Stromal cell of bone marrow (primary cell): ENCODE measurements around the gene SIGLEC8.
A peak's percentile ranks its signal among the peaks of the same experiment; 100 is the strongest.
"Not testable (repeated sequence)": the region's sequence is repeated elsewhere in the genome, so short reads cannot be mapped to it uniquely, and the experiment has no call there.

ENCODE experiments used
- DNase-seq: peaks from one replicate; pipeline ENCODE4 v3.0.0-alpha.2; 2012; ENCODE audit warnings: low read depth

The SIGLEC8 gene

DNA sequence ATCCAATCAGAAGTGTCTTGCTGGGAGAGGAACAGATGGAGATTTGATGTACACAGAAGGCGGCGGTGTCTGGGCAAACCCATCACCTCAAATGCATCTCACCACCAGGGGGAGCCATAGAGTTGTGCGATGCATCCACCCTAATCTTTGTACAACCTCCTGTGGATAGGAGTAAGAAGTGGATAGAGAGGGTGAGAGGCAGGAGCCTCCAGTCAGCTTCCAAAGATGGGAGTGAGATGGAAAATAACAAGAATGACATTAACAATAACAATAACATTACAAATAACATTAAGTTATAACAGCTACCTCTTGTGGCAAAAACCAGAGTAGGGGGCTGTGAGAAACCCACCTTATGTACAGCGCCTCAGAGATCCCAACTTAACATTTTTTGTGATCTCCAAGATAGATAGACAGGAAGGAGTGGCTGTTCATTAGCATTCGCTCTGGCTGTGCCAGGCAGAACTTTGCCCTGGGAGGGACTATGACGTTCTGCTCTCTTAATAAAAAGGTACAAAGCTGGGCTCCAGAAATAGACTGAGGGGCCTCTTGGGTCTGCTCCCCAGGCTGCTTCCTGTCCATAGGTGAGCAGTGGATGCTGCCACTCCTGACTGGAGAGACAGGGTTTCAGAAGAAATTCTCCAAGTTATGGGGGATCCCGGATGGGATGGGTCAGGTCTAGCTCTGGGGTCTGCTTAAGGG lies 14.9 kb upstream of the SIGLEC8 start:
- DNase-seq, result peak; percentile 52

DNA sequence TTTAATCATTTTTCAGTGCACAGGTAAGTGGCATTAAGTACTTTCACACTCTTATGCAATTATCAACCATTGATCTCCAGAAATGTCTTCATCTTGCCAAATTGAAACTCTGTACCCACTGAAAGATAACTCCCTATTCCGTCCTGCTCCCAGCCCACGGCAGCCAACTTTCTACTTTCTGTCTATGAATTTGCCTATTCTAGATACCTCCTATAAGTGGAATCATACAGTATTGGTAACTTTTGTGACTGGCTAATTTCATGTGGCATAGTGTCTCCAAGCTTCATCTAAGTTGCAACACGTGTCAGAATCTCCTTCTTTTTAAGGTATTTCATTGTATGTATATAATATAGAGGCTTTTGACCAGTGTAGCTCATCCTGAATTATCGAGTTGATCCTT lies 14.4 kb upstream of the SIGLEC8 start:
- no peak for DNase-seq

DNA sequence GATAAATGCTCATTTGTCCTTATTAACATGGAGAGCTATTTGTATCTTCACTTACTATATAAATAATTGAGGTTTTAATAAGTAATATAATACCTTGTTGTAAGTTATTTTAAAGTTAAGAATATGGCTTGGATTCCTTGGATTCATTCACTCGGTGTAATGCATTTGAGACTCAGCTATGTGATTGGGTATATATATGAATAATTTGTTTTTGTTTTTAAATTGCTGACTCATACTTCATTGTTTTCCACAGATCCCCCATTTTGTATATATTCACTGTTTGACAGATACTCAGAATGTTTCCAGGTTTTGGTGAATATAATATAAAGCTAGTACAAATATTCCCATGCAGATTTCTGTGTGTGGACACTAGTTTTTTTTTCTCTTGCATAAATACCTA lies 13.3 kb upstream of the SIGLEC8 start:
- no peak for DNase-seq

DNA sequence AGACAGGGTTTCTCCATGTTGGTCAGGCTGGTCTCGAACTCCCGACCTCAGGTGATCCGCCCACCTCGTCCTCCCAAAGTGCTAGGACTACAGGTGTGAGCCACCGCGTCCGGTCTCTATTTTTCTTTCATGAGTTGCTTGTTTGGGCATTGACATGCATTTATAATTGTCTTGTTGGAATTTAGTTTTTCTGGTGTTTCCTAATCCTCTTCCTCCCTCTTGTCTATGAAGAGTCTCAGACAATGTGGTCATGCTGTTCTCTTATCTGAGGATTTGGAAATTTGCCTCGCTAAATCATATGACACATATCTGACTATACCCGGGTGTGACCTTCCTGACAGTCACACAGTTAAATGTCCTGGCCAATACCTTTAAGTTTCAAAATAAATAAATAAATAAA lies 12.7 kb upstream of the SIGLEC8 start:
- DNase-seq, result no peak

DNA sequence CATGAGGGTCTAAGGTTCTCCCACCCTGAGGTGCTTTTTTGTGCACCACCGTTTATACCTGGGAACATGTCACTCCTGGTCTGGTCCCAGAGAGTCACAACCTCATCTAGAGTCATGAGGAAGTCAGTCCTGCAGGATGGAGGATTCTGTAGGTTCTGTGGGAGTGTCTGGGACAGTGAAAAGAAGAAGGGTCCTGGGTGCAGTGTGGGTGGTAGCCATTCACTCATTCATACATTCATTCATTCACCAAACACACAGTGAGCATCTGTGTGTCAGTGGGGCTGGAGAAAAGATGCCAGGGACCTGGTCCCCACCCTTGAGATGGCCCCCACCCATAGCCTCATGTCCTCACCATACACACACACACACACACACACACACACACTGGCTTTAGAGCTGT lies 11.4 kb upstream of the SIGLEC8 start:
- DNase-seq, result no peak

DNA sequence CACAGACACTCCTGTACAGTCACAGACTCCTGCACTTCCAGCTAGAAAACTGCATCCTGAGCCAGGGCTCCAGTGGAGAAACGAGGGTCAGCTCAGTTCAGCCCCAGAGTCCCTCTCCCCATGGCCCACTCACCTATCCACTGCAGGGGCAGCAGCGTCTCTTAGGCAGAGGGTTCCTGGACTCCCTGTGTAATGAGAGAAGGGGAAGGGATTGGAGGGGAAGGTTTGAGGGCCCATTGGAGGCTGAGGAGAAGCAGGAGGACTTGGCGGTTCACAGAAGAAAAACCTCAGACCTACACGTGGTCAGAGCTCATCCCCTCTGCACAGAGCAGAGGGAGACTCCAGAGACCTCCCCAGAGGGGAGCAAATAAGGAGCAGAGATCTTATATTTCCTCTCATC lies 10.9 kb upstream of the SIGLEC8 start:
- no peak for DNase-seq

DNA sequence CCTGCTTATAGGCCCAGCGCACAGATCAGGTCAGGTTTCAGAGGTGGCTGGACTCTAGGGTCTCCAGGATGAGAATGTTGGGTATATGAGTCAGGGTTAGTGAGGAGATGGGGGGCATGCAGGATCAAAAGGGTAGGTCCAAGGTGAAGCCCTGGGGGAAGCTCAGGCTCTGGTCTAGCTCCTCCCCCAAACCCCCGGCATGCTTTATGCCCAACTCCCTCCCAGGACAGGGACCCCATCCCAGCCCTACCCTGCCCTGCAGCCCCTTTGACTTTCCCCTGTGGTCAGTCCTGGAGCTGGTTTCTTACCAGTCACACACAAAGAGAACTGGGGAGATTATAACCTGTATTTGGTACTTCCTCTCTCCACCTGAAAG lies 10.3 kb upstream of the SIGLEC8 start:
- no peak for DNase-seq

DNA sequence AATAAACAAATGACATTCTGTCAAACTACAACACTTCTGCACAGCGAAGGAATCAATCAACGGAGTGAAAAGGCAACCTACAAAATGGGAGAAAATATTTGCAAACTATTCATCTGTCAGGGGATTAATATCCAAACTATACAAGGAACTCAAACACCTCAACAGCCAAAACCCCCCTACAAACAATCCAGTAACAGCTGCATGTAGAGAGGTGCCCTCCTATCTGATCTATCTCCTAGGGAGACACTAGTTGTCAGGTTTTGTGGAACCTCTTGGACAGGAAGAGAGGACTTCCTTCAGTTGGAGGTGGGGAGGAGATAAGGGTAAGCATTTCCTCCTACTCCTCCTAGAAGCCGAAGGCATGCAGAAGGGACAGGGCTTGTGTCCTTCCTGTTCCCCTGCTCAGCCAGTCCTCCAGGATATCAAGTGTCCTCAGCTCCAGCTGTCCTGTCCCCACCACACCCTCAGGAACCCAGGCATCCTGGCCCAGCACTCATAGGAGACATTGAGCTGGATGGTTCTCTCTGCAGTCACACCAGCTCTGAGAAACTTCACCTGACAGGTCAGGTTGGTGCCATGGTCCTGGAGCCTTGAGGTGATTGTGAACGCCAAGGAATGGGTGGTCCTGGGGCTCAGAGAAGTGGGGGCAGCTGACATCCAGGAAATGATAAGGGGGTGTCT lies 9.8 kb upstream of the SIGLEC8 start:
- DNase-seq, result no peak

DNA sequence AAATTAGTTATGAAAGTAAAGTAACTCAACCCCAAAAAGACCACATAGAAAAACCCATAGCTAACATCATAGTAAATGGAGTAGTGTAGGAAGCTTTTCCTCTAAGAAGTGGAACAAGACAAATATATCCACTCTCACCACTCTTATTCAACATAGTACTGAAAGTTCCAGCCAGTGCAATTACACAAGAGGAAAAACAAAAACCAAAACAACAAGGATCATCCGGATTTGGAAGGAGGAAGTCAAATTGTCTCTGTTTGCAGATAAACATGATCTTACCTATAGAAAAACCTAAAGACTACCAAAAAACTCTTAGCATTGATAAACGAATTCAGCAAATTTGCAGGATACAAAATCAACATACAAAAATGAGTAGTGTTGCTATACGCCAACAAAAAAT lies 8.5 kb upstream of the SIGLEC8 start:
- no peak for DNase-seq

DNA sequence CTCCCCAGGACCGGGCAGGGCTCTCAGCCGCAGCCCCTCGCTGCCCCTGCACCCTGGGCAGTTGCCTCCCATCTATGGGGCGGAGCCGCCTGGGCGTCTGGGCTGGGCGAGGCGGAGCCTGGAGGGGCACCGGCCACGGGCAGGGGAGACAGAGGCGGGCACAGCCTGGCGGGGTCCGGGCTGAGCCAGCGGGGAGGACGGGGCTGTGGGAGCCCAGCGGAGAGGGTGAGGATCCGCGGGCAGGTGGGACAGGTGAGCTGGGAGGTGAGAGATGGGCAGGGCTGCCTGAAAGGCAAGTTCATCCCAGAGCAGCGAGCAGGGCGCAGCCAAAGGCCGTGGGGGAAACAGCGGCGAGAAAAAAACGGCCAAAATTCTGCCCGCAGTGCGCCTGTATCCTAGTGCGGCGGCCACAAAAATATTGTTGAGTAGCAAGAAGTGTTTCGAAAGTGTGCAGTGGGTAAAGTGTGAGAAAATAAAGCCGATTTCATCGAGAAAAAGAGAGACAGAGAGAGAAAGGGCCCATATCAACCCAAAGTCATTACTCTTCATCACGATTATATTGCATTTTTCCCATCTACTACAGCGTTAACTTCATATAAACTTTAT lies 5.8 kb upstream of the SIGLEC8 start:
- not testable (repeated sequence) for DNase-seq

DNA sequence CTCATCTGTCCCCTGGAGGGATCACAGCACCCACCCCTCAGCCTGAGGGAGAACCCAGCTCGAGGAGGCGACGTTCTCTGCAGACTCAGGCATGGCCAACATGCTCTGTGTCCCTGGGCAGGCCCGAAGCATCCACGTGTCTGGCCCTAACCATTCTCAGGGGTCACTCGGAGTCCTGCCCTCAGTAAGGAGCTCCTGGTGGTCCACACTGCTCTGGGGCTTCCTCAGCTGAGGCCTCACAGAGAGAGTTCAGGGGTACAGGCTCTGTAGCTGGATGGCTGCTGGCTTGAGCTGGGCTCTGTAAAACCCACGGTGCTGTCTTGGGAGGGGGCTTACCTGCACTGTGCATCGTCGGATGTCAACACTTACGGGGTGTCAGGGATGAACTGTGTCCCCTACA lies 4.4 kb upstream of the SIGLEC8 start:
- no peak for DNase-seq

DNA sequence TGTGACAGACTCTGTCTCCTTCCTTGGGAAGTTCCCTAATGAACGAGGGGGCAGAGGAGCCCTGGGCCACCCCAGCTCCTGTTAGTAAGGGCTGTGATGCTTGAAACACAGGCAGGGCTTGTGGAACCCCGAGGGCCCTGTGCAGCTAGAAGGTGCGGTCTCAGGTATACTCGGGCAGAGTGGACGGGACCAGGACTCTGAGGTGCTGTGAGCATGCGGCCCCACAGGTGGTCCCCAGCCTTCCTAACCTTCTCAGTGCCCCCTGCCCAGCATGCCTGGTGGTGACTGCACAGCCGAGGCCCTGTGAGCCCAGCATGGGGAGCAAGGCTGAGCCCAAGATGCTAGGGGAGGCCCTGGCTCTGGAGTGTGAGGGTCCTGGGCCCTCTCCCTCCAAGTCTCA lies 4.0 kb upstream of the SIGLEC8 start:
- DNase-seq, result no peak

DNA sequence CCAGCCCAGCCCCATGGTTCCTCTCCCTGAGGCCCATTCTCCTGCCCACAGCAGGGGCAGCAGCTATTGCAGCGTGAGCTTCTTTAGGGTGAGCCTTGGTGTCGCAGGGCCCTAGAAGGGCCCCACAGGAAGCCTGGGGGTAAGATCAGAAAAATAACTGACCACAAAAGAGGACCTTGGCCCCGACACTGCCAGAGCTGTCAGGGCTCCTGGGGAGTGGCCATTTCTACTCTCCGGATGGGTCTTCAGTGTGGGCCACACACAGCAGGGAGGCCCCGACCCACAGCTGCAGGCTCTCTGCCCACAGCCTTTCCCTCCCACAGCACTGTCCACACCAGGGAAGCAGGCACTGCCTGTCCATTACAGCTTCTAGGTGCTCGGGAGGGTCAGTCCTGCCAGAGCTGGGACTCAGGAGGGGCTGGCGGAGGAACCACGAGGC lies 3.5 kb upstream of the SIGLEC8 start:
- no peak for DNase-seq

DNA sequence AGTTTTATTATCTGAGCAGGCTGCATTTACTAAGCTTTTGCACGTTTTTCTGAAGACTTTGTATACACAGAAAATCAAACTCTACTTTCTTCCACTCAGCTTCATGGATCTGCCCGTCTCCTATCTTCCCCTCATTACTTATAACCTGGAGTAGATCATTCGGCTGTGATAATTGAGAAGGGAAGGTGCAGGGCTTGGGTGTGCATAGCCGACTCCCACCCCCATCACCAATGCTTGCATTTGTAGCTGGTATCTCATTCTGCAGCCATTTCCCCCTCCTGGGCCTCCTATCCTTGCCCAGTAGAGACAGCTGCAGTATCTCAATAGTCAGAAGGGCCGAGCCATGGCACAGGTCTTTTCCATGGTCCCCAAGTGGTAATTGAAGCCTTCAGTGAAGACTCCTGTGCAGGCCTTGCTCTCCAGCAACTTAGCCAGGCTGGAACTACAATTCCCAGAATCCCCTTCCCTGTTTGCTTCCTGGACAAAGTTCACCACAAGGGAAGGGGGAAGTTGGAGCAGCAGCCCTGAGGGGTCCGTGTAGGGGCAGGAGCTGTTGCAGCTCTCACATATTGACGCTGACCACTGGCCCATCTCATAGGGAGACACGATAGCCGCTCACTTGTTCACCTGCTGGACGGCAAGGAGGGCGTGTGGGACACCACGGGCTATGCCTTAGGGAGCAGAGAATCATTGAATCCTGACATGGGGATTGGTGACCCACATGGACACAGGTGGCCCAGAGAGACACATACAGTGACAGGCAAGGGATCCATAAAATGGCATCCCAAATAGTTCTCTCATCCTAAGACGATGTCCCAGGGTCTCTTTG lies 2.1 kb upstream of the SIGLEC8 start:
- DNase-seq, result no peak

DNA sequence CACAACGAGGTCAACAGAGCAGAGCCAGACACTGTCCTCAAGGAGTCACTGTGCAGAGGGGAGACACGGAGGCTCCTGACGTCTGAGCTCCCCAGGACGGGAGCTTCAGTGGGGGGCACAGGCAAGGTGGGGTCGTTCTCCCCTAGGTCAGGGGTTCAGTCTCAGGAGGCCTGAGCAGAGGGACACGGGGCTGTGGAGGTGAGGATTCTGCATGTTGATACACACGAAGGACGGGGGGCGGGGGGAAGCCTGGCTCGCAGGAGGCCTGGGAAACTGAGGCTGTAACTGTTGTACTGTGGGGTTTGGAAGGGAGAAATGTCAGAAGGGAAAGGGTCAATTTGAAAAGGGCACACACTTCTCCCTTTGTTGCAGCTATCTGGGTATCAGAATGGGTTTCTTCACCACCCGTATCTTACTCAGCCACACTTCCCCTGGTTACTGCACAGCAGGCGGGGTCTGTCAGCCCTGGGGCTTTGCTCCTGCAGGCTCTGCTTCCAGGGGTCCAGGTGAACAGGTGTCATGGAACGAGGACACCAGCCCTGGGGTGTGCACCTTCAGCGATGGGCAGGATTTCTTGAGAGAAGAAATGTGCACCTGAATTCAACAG lies 748 bp upstream of the SIGLEC8 start:
- DNase-seq, result no peak

DNA sequence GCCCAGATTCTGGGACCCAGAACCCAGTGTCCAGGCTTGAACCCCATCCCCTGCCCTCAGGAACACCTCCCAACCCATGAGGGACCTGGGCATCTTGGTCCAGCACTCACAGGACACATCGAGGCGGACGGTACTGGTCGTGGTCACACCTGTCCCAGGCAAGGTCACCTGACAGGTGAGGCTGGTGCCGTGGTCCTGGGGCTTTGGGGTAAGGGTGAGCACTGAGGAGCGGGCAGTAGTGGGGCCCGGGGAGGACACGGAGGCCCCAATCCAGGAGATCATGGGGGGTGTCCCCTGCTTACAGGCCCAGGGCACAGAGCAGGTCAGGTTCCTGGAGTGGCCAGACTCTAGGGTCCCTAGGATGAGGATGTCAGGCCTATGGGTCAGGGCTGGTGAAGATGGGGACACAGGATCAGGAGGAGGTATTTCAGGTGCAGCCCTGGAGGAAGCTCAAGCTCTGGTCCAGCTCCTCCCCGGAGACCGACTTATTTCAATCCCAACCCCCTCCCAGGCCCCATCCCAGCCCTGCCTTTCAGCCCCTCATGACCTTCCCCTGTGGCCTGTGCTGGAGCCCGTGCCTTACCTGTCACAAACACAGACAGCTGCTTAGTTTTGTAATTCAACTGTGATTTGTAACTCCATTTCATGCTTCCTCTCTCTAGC lies 772 bp downstream of the SIGLEC8 start:
- no peak for DNase-seq

DNA sequence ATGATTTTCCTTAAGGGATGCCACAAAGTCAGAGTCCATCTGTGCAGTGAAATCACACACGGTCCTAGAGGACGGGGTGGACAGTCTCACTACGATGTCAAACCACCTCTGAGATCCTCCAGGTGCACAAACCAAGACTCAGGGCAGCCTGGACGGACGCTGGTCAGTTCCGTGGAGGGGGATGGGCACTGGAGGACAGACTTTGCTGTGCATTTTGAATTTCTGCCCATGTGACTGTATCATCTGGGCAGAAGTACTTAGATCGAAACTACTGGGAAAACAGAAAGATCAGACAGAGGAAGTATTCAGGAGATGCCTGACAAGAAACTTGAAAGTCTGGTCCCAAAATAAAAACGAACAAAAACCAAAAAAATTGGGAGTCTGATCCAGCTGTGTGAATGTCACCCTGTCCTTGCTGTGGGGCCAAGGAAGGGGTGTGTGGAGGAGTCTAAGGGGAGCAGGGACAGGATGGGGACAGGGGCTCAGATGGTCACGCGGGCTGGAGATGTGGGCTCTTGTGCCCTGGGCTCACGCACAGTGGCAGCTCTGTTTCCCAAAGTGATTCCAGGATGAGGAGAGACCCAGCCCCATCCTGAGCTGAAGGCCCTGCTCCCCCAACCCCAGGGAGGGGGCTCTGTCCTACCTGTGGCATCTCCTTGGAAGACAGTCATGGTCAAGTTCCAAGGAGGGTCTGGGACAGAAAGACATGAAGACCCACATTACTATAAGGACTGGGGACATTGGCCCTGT lies 1.5 kb downstream of the SIGLEC8 start:
- no peak for DNase-seq

DNA sequence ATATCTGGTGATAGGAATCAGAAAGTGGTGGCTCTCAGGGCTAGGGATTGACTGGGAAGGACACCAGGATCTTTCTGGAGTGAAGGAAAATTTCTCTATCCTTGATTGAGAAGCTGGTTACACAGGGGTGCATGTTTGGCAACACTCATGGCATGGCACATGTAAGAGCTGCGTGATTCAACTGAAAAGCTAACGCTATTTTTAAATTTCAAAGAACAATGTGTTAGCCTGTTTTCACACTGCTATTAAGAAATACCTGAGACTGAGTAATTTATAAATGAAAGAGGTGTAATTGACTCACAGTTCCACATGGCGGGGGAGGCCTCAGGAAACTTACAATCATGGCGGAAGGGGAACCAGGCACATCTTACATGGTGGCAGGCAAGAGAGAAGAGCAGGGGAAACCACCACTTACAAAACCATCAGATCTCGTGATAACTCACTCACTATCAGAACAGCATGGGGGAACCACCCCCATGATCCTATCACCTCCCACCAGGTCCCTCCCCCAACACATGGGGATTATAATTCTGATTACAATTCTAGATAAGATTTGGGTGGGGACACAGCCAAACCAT lies 7.4 kb downstream of the SIGLEC8 start:
- DNase-seq, result no peak

DNA sequence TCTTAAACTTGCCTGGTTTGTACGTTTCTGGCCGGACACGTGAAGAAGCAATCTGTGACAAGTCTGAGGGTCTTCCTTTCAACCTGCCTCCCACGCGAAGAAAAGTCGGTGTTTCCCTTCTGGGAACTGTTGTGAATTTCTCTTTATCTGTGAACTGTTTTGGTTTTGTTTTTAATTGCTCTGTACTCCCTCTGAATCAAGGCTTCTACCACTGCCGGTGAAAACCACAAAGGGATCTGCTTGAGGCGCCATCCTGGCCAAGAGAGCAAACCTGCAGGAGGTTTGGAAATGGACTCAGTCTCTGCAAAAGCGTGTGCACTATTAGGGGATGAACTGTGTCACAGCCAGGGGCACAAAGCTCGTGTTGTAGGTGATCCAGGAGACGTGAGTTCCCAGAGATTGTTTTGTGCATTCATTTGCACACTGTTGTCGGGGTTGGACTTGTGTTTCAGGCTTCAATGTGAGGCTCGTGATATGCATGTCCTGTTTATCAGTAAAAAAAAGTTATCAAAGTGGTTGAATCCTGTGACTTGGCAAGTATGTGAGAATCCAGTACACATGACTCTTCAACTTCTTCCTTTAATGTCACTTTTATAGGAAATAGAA lies 9.7 kb downstream of the SIGLEC8 start:
- DNase-seq, result no peak

DNA sequence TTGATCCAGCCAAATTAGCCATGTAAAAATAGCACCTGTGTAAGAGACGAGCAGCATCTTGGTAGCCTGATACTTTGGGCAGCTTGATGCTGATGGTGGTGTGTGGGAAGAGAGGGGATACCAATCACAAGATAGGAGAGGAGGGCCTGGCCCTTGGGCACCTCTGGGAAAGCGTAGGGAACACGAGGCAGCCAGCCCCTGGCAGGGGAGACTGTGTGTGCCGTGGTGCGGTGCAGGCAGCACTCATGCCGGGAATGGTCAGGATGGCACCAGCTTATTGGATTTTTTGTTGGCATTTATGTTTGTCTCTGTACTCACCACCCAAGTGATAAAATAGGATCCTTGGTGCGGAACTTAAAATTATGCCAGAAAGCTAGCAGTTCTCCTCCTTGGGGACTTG lies 10.2 kb downstream of the SIGLEC8 start:
- DNase-seq, result no peak
